Jurkat, Clone E6-1 (cell line): ENCODE data around the gene ZNF543. TPM values are rescaled to one million over a fixed set of nuclear protein-coding genes. Genes with fewer than 3 reads are reported as not detected.
"Not testable (repeated sequence)": the region's sequence is repeated elsewhere in the genome, so short reads cannot be mapped to it uniquely, and the experiment has no call there.

Source experiments
- DNase-seq: peaks from one replicate; pipeline ENCODE4 v3.0.0-alpha.2; 2011; ENCODE audit warnings: low read depth, low spot score
- H3K4me3 ChIP-seq: 2 replicates; pipeline ENCODE4 v1.5.1; 2011; ENCODE audit warnings: mild to moderate bottlenecking, low read length, control low read depth, moderate library complexity
- polyA plus RNA-seq: library from polyadenylated mRNA; unstranded; fragments of >200 nt; gene quantifications from one replicate; pipeline ENCODE4 v1.2.1, GENCODE V29; 2012; ENCODE audit warnings: missing spikeins; ENCODE audit not compliant: insufficient read length, insufficient read depth

ZNF543 gene
- polyA plus RNA-seq = 1.1 TPM

- peak within 1 kb of the TSS; percentile 89 for H3K4me3 ChIP-seq
- peak; percentile 93 for DNase-seq
Observed at GRCh38 chr19:57320180-57321084, at the start of gene ZNF543. ZNF543 (plus strand) TSS chr19:57320472; CDS start chr19:57320854, 382 bp downstream.

- H3K4me3 ChIP-seq = no peak overlapping the region
- no peak for DNase-seq
Observed at GRCh38 chr19:57271280-57271679, 49.0 kb upstream of the ZNF543 start.

- no peak overlapping the region for H3K4me3 ChIP-seq
- no peak for DNase-seq
Observed at GRCh38 chr19:57273014-57273413, 47.3 kb upstream of the ZNF543 start.

- DNase-seq = no peak
- no peak overlapping the region for H3K4me3 ChIP-seq
Observed at GRCh38 chr19:57276430-57276829, 43.8 kb upstream of the ZNF543 start.

GRCh38 chr19:57278481-57278880, 41.8 kb upstream of the ZNF543 start:
- not testable (repeated sequence) for H3K4me3 ChIP-seq, DNase-seq

- DNase-seq = peak; percentile 91
- peak overlapping the region; percentile 91 for H3K4me3 ChIP-seq
Observed at GRCh38 chr19:57279418-57280164, 40.7 kb upstream of the ZNF543 start.

GRCh38 chr19:57280165-57280961, 39.9 kb upstream of the ZNF543 start, which contains the start of gene ZNF460:
ZNF460 (plus strand) TSS chr19:57280485; CDS start chr19:57280807, 322 bp downstream.
- peak; percentile 96 for DNase-seq
- peak within 1 kb of the TSS; percentile 91 for H3K4me3 ChIP-seq

GRCh38 chr19:57280962-57281400, 39.3 kb upstream of the ZNF543 start:
- DNase-seq = peak; percentile 27
- H3K4me3 ChIP-seq = peak overlapping the region; percentile 91

- DNase-seq = no peak
- H3K4me3 ChIP-seq = peak overlapping the region; percentile 23
Observed at GRCh38 chr19:57282011-57282643, 38.1 kb upstream of the ZNF543 start.

- H3K4me3 ChIP-seq = no peak overlapping the region
- no peak for DNase-seq
Observed at GRCh38 chr19:57288373-57288772, 31.9 kb upstream of the ZNF543 start.

- no peak overlapping the region for H3K4me3 ChIP-seq
- no peak for DNase-seq
Observed at GRCh38 chr19:57290970-57291369, 29.3 kb upstream of the ZNF543 start.

GRCh38 chr19:57292547-57292946, 27.7 kb upstream of the ZNF543 start:
- no peak for DNase-seq
- no peak overlapping the region for H3K4me3 ChIP-seq

GRCh38 chr19:57293719-57294118, 26.6 kb upstream of the ZNF543 start:
- DNase-seq = no peak
- no peak overlapping the region for H3K4me3 ChIP-seq

GRCh38 chr19:57302020-57302465, 18.2 kb upstream of the ZNF543 start:
- no peak overlapping the region for H3K4me3 ChIP-seq
- DNase-seq = no peak

- H3K4me3 ChIP-seq = no peak overlapping the region
- DNase-seq = no peak
Observed at GRCh38 chr19:57302727-57303401, 17.4 kb upstream of the ZNF543 start.

- no peak overlapping the region for H3K4me3 ChIP-seq
- DNase-seq = no peak
Observed at GRCh38 chr19:57305056-57305455, 15.2 kb upstream of the ZNF543 start.

GRCh38 chr19:57308514-57308913, 11.8 kb upstream of the ZNF543 start:
- DNase-seq = no peak
- H3K4me3 ChIP-seq = no peak overlapping the region

GRCh38 chr19:57310792-57311191, 9.5 kb upstream of the ZNF543 start:
- no peak for DNase-seq

More at GRCh38 chr19:57310792-57311191, 9.5 kb upstream of the ZNF543 start:
- no peak overlapping the region for H3K4me3 ChIP-seq
